ENCODE measurements around the gene CPEB2. TPM values are rescaled to one million over a fixed set of nuclear protein-coding genes. Genes with fewer than 3 reads are reported as not detected.

Gene CPEB2
- polyA plus RNA-seq = 1 to 10 TPM; 8.4 to 8.9 TPM

DNA sequence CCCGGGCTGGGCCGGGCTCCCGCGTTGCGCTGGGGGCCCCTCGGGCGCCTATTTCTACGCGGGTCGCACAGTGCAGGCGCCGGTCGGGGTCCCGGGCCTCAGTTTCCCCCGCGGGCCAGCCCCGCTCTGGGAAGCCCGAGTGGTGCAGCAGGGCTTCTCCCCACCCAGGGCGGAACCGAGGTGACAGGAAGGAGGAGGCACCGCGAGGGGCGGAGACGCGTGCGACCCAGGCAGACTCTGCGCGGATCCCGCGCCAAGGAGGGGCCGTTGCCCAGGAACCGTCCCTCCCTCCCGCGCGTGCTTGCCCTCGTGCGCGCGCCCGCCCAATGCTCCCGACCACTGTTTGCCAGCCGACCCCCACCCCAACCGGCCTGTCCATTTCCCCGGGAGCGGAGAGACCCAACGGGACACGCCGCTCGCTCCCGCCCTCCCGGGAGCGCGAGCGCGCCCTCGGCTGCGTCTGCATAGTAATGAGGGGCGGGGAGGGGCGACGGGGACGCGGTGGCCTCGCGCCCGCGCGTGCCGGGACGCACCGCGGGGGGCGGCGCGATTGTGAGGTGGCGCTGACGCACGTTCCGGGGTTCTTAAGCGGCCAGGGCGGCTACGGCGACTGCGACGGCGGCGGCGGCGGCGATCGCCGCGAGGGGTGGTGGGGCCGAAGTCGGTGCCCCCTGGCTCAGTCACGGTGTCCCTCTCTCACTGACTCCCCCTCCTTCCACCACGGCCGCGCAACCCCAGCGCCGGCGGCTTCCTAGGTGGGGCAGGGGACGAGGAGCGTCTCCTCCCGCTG is at the start of gene CPEB2:
Gene CPEB2 (plus strand): TSS at position 613 of the 790 bp plus-strand sequence. CDS start 193 bp downstream, outside the sequence.
- Histone ChIP-seq H3K27ac (ENCODE audit: low read depth in 2 of 2, low read length in 1 of 2) (peak within 1 kb of the TSS; percentile 98 to 100), H3K27me3 (ENCODE audit: control insufficient read depth in 1 of 2, insufficient read depth in 2 of 2, low read length in 2 of 2) (no peaks in the 10 kb centered on the region), H3K9me3 (ENCODE audit: control insufficient read depth in 2 of 2, insufficient read depth in 1 of 2, low read depth in 1 of 2, low read length in 1 of 2) (no peaks in the 10 kb centered on the region), H3K4me3 (ENCODE audit: low read depth in 1 of 2, low read length in 2 of 2) (peak within 1 kb of the TSS; percentile 97), H3K4me1 (ENCODE audit: control insufficient read depth in 2 of 2, insufficient read depth in 2 of 2, low read length in 1 of 2) (no peaks in the 10 kb centered on the region), H3K36me3 (ENCODE audit: control insufficient read depth in 2 of 2, insufficient read depth in 2 of 2, low read length in 1 of 2) (no peaks in the 10 kb centered on the region)
- 0 to 1% methylated on average over 75 to 104 of the region's 104 CpGs for WGBS, 2 donors

DNA sequence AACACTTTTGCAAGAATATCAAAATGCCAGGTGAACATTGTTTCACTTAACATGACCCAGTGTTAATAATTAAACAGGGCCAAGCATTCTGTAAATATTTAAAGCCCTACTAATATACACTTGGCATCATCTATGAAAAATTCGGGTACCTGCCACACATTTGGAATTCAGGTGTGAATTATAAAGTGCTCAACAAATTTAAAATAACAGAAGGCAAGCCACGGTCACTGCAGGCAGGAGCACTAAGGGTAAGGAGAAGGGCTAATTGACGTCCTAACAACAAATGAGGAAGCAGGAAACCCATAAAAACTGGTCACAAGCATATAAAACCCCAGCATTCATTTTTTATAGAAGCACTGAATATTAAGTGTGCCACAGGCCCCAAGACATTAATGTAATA is 43.8 kb upstream of the CPEB2 start:
- peaks cover 0 to 3% of the 10 kb centered on the region in 2 donors for H3K27me3 ChIP-seq (ENCODE audit: control insufficient read depth in 1 of 2, insufficient read depth in 2 of 2, low read length in 2 of 2)
- WGBS, 2 donors = 47 to 60% methylated on average over 3 of the region's 3 CpGs
- H3K4me1 ChIP-seq (ENCODE audit: control insufficient read depth in 2 of 2, insufficient read depth in 2 of 2, low read length in 1 of 2) = no peaks in the 10 kb centered on the region
- H3K4me3 ChIP-seq (ENCODE audit: low read depth in 1 of 2, low read length in 2 of 2) = no peak overlapping the region
- H3K27ac ChIP-seq (ENCODE audit: low read depth in 2 of 2, low read length in 1 of 2) = no peak overlapping the region
- no peaks in the 10 kb centered on the region for H3K9me3 ChIP-seq (ENCODE audit: control insufficient read depth in 2 of 2, insufficient read depth in 1 of 2, low read depth in 1 of 2, low read length in 1 of 2)
- H3K36me3 ChIP-seq (ENCODE audit: control insufficient read depth in 2 of 2, insufficient read depth in 2 of 2, low read length in 1 of 2) = no peaks in the 10 kb centered on the region

DNA sequence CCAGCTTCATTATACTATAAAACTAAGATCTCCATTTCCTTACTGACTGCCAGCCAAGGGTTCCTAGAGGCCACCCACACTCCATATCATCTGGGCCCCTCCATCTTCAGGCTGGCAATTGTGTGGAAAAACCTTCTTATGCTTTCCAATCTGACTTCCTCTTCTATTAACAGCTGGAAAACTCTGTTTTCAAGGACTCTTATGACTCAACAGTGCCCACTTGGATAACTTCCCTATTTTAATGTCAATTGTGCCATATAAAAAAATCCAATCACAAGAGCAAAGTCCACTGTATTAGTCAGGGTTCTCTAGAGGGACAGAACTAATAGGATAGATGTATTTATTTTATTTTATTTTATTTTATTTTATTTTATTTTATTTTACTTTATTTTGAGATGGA is 41.0 kb upstream of the CPEB2 start:
- Histone ChIP-seq H3K36me3 (ENCODE audit: control insufficient read depth in 2 of 2, insufficient read depth in 2 of 2, low read length in 1 of 2) (no peaks in the 10 kb centered on the region), H3K27ac (ENCODE audit: low read depth in 2 of 2, low read length in 1 of 2) (no peak overlapping the region), H3K27me3 (ENCODE audit: control insufficient read depth in 1 of 2, insufficient read depth in 2 of 2, low read length in 2 of 2) (no peaks in the 10 kb centered on the region), H3K4me3 (ENCODE audit: low read depth in 1 of 2, low read length in 2 of 2) (no peak overlapping the region), H3K4me1 (ENCODE audit: control insufficient read depth in 2 of 2, insufficient read depth in 2 of 2, low read length in 1 of 2) (no peaks in the 10 kb centered on the region), H3K9me3 (ENCODE audit: control insufficient read depth in 2 of 2, insufficient read depth in 1 of 2, low read depth in 1 of 2, low read length in 1 of 2) (no peaks in the 10 kb centered on the region)

DNA sequence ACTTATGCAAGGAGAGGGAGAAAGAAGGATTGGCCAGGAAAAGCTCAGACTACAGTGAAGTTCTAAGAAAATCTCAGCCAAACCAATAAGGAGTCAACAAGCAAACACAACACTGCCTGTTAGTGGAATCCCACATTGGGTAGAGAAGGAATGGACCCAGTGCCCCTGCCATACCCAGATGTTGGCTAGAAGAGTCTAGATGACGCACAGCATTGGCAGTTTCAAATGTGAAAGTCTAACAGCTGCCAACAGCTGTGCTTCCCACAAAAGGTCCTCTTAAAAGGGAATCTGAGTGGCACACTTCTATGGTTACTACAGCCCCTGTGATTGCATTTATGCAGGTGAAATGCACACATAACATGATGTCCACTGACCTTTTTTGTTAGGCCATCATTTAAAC is 37.2 kb upstream of the CPEB2 start:
- H3K27me3 ChIP-seq (ENCODE audit: control insufficient read depth in 1 of 2, insufficient read depth in 2 of 2, low read length in 2 of 2) = no peaks in the 10 kb centered on the region
- no peak overlapping the region for H3K27ac ChIP-seq (ENCODE audit: low read depth in 2 of 2, low read length in 1 of 2)
- 57 to 89% methylated on average over 1 of the region's 1 CpG for WGBS, 2 donors
- no peaks in the 10 kb centered on the region for H3K4me1 ChIP-seq (ENCODE audit: control insufficient read depth in 2 of 2, insufficient read depth in 2 of 2, low read length in 1 of 2)
- H3K9me3 ChIP-seq (ENCODE audit: control insufficient read depth in 2 of 2, insufficient read depth in 1 of 2, low read depth in 1 of 2, low read length in 1 of 2) = no peaks in the 10 kb centered on the region
- no peak overlapping the region for H3K4me3 ChIP-seq (ENCODE audit: low read depth in 1 of 2, low read length in 2 of 2)
- no peaks in the 10 kb centered on the region for H3K36me3 ChIP-seq (ENCODE audit: control insufficient read depth in 2 of 2, insufficient read depth in 2 of 2, low read length in 1 of 2)

DNA sequence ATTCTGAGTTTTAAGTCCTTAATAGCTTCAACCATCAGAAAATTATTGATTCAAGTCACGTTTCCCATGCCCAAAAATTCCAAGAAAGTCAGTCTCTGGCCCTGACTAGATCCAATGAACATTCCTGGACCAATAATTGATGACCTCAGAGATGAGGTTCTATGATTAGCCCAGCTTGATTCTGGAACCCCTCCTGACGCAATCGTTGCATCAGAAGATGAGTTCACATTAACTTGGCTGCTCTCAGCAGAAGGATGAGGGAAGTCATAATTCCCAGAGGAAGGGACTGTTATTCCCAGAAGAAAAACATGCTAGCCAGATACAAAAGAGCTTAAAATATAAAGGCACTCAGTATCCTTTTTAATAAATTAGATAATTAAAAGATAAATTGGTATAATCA is 34.3 kb upstream of the CPEB2 start:
- no peaks in the 10 kb centered on the region for H3K27me3 ChIP-seq (ENCODE audit: control insufficient read depth in 1 of 2, insufficient read depth in 2 of 2, low read length in 2 of 2)
- no peak overlapping the region for H3K27ac ChIP-seq (ENCODE audit: low read depth in 2 of 2, low read length in 1 of 2)
- no peaks in the 10 kb centered on the region for H3K36me3 ChIP-seq (ENCODE audit: control insufficient read depth in 2 of 2, insufficient read depth in 2 of 2, low read length in 1 of 2)
- H3K9me3 ChIP-seq (ENCODE audit: control insufficient read depth in 2 of 2, insufficient read depth in 1 of 2, low read depth in 1 of 2, low read length in 1 of 2) = no peaks in the 10 kb centered on the region
- H3K4me1 ChIP-seq (ENCODE audit: control insufficient read depth in 2 of 2, insufficient read depth in 2 of 2, low read length in 1 of 2) = no peaks in the 10 kb centered on the region
- H3K4me3 ChIP-seq (ENCODE audit: low read depth in 1 of 2, low read length in 2 of 2) = no peak overlapping the region
- WGBS, 2 donors = 84% methylated on average over 3 of the region's 3 CpGs

DNA sequence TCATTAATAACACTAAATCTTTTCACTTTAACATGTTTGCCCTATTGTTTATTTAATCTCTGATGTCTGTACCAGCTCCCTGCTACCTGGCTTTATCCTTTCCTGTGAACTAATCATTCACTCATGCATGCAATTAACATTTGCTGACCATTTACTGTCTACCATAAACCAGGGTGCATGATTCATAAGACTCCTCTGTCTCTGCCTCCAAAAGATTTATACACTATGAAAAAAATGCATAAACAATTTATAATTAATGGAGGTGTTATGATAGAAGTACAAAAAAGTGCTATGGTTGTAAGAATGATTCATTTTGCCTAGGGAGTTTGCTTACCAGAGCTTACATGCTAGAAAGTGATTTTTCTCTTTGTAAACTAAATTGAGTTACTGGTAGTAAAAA is 24.5 kb upstream of the CPEB2 start:
- no peak overlapping the region for H3K4me3 ChIP-seq (ENCODE audit: low read depth in 1 of 2, low read length in 2 of 2)
- H3K27ac ChIP-seq (ENCODE audit: low read depth in 2 of 2, low read length in 1 of 2) = no peak overlapping the region
- H3K9me3 ChIP-seq (ENCODE audit: control insufficient read depth in 2 of 2, insufficient read depth in 1 of 2, low read depth in 1 of 2, low read length in 1 of 2) = no peaks in the 10 kb centered on the region
- H3K4me1 ChIP-seq (ENCODE audit: control insufficient read depth in 2 of 2, insufficient read depth in 2 of 2, low read length in 1 of 2) = no peaks in the 10 kb centered on the region
- H3K27me3 ChIP-seq (ENCODE audit: control insufficient read depth in 1 of 2, insufficient read depth in 2 of 2, low read length in 2 of 2) = no peaks in the 10 kb centered on the region
- no peaks in the 10 kb centered on the region for H3K36me3 ChIP-seq (ENCODE audit: control insufficient read depth in 2 of 2, insufficient read depth in 2 of 2, low read length in 1 of 2)

DNA sequence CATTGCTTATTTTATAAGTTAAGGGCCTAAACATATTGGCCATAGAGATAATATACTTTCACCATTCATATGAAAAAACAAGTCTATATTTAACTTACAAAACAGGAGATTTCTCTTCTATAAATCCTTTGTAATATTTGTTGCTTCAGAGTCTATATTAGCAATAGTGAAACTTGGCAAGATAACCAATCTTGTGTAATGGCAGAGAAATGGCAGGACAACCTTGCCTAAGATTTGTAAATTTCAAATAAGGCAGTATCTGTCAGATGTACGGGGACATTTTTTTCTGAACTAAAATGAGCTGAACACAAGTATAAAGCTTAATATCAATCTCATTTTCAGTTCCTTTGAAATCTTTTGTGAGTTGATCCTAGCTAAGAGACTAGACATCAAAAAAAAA is 17.8 kb upstream of the CPEB2 start:
- 50 to 65% methylated on average over 1 of the region's 1 CpG for WGBS, 2 donors
- Histone ChIP-seq H3K36me3 (ENCODE audit: control insufficient read depth in 2 of 2, insufficient read depth in 2 of 2, low read length in 1 of 2) (no peaks in the 10 kb centered on the region), H3K27ac (ENCODE audit: low read depth in 2 of 2, low read length in 1 of 2) (no peak overlapping the region), H3K27me3 (ENCODE audit: control insufficient read depth in 1 of 2, insufficient read depth in 2 of 2, low read length in 2 of 2) (no peaks in the 10 kb centered on the region), H3K9me3 (ENCODE audit: control insufficient read depth in 2 of 2, insufficient read depth in 1 of 2, low read depth in 1 of 2, low read length in 1 of 2) (no peaks in the 10 kb centered on the region), H3K4me1 (ENCODE audit: control insufficient read depth in 2 of 2, insufficient read depth in 2 of 2, low read length in 1 of 2) (no peaks in the 10 kb centered on the region), H3K4me3 (ENCODE audit: low read depth in 1 of 2, low read length in 2 of 2) (no peak overlapping the region)

DNA sequence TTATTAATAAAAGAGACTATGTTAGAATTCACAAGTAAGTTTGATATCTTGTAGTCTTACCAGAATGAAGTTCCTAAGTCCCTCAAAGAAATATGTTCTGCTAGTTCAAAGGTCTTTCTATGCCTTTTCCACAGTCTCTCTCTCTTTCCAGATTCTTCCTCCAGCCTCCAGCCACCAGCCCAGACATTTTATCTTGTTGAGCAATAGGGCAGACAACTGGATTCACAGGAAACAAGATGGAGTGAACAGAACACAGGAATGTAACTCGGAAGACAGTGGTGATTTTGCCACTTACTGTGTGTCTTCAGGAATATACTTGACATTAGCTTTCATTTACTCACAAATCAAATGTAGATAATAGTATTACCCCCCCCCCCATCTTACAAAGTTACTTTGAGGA is 17.1 kb upstream of the CPEB2 start:
- H3K27ac ChIP-seq (ENCODE audit: low read depth in 2 of 2, low read length in 1 of 2) = no peak overlapping the region
- 85 to 92% methylated on average over 1 of the region's 1 CpG for WGBS, 2 donors
- no peaks in the 10 kb centered on the region for H3K27me3 ChIP-seq (ENCODE audit: control insufficient read depth in 1 of 2, insufficient read depth in 2 of 2, low read length in 2 of 2)
- H3K36me3 ChIP-seq (ENCODE audit: control insufficient read depth in 2 of 2, insufficient read depth in 2 of 2, low read length in 1 of 2) = no peaks in the 10 kb centered on the region
- H3K9me3 ChIP-seq (ENCODE audit: control insufficient read depth in 2 of 2, insufficient read depth in 1 of 2, low read depth in 1 of 2, low read length in 1 of 2) = no peaks in the 10 kb centered on the region
- no peak overlapping the region for H3K4me3 ChIP-seq (ENCODE audit: low read depth in 1 of 2, low read length in 2 of 2)
- H3K4me1 ChIP-seq (ENCODE audit: control insufficient read depth in 2 of 2, insufficient read depth in 2 of 2, low read length in 1 of 2) = no peaks in the 10 kb centered on the region

DNA sequence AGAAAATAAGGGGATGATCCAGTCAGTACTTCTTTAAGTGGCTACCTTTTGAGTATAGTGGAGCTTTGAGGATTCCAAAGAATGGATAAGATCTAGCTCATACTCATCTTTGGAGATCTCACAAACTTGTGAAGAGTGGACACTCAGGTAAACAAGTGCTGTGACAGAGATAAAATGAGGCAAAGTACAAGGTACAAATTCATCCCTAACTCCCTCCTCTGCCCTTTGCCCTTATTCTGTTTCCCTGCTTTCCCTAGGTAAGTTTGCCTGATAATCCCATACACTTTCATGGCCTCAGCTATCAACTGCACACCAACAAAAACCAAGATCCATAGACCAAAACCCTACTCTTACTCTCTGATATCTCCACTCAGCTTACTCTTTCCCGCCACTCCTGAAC is 16.4 kb upstream of the CPEB2 start:
- no peak overlapping the region for H3K4me3 ChIP-seq (ENCODE audit: low read depth in 1 of 2, low read length in 2 of 2)

DNA sequence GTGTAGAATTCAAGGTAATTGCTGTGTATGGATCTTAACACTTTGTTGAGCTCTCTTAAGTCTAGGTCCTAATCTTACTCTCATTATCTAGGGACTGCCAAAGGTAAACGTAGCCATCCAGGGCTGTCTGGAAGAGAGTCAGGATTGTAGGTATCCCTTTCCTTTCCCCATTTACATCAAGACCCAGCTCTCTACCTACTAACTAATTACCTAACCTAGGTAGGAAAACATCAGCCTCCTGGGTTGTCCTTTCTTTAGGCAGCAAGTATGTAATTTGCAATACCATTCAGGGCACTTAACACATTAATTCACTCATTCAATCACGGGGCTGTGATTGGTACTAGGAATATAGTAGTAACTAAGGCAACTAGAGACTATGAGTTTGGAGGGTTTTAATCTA is 15.2 kb upstream of the CPEB2 start:
- no peak overlapping the region for H3K27ac ChIP-seq (ENCODE audit: low read depth in 2 of 2, low read length in 1 of 2)
- H3K4me1 ChIP-seq (ENCODE audit: control insufficient read depth in 2 of 2, insufficient read depth in 2 of 2, low read length in 1 of 2) = no peaks in the 10 kb centered on the region
- H3K4me3 ChIP-seq (ENCODE audit: low read depth in 1 of 2, low read length in 2 of 2) = no peak overlapping the region
- H3K27me3 ChIP-seq (ENCODE audit: control insufficient read depth in 1 of 2, insufficient read depth in 2 of 2, low read length in 2 of 2) = no peaks in the 10 kb centered on the region
- no peaks in the 10 kb centered on the region for H3K9me3 ChIP-seq (ENCODE audit: control insufficient read depth in 2 of 2, insufficient read depth in 1 of 2, low read depth in 1 of 2, low read length in 1 of 2)
- WGBS, 2 donors = 59 to 71% methylated on average over 2 of the region's 2 CpGs
- H3K36me3 ChIP-seq (ENCODE audit: control insufficient read depth in 2 of 2, insufficient read depth in 2 of 2, low read length in 1 of 2) = no peaks in the 10 kb centered on the region

More for the DNA sequence above, 16.4 kb upstream of the CPEB2 start:
- H3K36me3 ChIP-seq (ENCODE audit: control insufficient read depth in 2 of 2, insufficient read depth in 2 of 2, low read length in 1 of 2) = no peaks in the 10 kb centered on the region
- WGBS, 2 donors = 91 to 100% methylated on average over 1 of the region's 1 CpG
- H3K27ac ChIP-seq (ENCODE audit: low read depth in 2 of 2, low read length in 1 of 2) = no peak overlapping the region
- no peaks in the 10 kb centered on the region for H3K9me3 ChIP-seq (ENCODE audit: control insufficient read depth in 2 of 2, insufficient read depth in 1 of 2, low read depth in 1 of 2, low read length in 1 of 2)
- no peaks in the 10 kb centered on the region for H3K27me3 ChIP-seq (ENCODE audit: control insufficient read depth in 1 of 2, insufficient read depth in 2 of 2, low read length in 2 of 2)
- no peaks in the 10 kb centered on the region for H3K4me1 ChIP-seq (ENCODE audit: control insufficient read depth in 2 of 2, insufficient read depth in 2 of 2, low read length in 1 of 2)
